NCI-H774 (cell line): Measurements from ENCODE around the gene CST1.
"Not testable (repeated sequence)": the region's sequence is repeated elsewhere in the genome, so short reads cannot be mapped to it uniquely, and the experiment has no call there.

ENCODE experiments used
- DNase-seq: peaks from one replicate; lab custom pipeline; 2025; lab: John Stamatoyannopoulos, UW

Gene CST1

DNA sequence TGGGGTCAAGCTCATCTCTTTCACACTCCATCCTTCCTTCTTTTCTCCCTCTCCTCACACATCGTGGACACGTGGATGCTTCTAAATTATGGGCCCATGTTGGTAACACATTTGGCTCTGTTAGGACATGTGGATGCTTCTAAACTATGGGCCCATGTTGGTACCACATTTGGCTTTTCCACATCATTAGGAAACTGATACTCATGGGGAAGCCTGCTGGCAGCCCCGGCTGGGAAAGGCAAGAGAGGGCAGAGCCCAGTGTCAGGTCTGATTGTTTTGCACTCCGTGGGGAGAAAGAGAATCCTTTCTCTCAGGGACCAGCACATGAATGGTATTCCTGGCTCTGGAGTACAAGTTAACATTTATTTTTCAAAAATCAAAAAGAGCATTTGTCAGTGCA lies 4.0 kb upstream of the CST1 start:
- DNase-seq = no peak

DNA sequence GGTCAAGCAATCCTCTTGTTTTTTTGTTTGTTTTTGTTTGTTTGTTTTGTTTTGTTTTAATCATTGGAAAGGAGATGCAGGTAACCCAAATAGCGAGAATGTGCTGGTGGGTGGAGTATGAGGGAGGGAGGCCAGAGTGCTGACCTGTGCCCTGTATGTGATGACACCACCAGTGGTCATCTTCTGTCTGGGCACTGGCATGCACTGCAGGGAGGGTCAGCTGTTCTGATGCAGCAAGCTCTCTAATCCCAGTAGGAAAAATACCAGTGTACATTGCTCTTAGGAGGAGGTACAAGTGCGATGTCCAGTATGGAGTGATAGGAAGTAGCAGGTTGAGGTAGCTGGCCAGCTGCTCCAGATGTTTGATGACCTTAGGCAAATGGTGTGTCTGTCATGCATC lies 2.9 kb upstream of the CST1 start:
- DNase-seq = no peak

DNA sequence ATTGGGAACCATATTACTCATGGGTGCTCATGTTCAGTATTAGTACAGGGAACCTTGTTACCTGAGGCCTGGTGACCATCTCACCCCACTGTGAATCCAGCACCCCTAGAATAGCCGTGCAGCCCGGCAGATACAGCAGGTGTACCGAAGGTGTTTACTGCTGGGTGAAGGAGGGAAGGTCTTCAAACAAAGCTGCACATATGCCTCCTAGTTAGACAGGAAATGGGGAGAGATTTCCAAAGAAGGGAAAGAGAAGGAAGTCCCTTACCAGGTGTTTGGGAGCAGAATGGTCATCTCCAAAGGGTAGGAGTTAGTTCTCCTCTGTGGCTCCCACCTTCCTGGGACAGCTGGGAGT lies 2.4 kb upstream of the CST1 start:
- DNase-seq = no peak

DNA sequence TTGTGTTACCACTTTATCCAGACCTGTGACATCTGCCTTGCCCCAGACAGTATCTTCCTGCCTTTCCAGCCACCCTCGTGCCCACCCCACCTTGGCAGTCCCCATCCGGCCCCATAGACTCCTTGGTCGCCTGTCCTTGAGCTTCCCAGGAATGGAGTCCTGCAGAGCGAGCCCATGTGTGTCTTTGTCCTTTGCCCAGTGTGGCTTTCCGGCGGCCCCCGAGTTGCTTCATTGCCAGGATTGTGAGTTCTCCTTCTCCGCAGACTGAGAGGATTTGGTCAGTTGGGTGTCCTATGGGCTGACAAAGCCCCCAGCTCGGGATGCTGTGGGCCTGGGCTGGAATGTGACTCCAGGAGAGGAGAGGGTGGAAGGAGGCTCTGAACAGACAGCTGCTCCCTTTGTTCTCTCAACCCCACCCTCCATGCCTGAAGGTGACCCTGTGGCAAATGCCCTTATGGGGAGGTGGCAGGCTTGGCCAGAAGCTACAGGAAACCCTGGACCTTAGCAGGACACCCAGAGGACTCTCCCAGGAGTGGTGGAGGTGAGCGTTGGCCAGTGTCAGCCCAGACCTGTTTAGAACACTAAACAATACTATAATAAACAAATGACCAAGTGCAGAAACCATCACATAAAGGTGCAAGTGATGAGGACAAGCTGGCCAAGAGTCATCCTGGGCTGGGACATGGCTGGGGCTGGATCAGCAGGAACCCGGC lies 1.9 kb upstream of the CST1 start:
- DNase-seq = no peak

DNA sequence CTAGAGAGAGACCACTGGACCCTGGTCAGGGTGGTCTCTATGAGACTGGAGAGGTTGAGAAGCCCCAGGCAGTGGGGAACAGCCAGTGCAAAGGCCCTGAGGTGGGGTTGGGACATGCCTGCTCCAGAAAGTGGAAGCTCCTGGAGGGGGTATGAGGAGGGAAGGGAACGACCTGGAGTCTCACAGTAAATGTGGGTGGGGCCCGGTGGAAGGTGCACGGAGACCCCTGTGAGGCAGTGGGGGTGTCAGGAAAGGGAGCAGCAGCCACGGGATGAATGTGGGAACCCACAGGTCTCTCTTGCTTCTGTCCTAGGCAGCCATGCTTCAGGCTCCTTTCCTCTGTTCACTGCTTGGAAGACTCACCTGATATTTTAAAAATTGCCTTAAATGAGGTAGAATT lies 1.3 kb upstream of the CST1 start:
- DNase-seq = no peak

DNA sequence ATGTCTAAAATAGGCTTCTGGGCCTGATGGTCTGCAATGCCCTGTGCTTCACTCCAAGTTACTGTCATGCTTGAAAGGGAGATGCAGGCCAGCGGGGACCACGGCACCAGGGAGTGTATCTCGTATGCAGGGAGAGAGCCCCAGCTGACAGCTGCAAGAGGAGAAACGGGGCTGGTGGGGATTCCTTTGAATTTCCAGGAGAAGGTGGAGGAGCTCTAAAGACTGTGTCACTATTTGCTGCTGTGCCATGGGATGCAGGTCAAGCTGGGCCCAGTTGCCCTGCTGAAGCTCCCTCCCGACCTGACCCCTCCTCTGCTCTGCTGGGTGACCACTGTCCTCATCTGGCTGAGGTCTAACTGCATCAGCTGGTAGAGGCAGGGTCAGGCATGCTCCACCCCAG lies 989 bp downstream of the CST1 start:
- no peak for DNase-seq

DNA sequence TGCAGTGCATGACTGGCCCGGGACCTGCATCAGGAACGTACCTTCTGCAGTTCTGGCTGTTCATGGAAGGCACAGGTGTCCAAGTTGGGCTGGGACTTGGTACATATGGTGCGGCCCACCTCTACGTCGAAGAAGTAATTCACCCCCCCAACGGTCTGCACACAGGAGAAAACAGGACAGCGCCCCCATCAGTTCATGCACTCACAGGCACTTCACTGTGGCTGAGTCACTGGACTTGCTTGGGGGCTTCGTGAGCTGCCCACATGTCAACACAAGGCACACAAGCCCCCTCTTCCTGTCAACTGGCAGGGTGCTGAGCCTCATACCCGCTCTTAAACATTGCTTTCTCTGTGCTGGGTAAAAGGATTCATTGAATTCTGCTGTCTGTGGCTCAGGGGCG lies 1.8 kb downstream of the CST1 start:
- DNase-seq = not testable (repeated sequence)

GRCh38 chr20:23747551-23747950 lies 3.2 kb downstream of the CST1 start:
- DNase-seq = not testable (repeated sequence)

- DNase-seq = not testable (repeated sequence)
Measured at GRCh38 chr20:23747092-23747491, 3.6 kb downstream of the CST1 start.

DNA sequence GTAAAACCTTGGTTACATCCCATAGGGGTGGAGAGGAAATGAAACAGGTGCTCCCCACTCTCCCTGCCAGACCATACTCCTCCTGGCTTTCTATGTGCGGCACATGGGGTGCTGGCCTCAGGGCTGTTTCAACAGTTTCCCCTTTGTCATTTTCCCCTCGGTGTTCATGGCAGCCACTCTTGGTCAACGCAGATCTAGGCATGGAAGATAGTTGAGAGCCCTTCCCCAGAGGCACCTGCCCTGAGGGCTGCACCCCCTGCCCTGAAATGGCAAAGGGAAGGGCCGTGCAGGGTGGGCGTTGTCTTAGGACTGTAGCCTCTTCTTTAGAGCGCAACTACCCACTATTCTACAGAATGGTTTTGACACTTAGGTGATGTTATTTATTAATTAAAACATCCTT lies 4.4 kb downstream of the CST1 start:
- DNase-seq = no peak

- DNase-seq = no peak
Measured at GRCh38 chr20:23745247-23745646, 5.5 kb downstream of the CST1 start.

GRCh38 chr20:23744817-23745216 lies 5.9 kb downstream of the CST1 start:
- DNase-seq = no peak

DNA sequence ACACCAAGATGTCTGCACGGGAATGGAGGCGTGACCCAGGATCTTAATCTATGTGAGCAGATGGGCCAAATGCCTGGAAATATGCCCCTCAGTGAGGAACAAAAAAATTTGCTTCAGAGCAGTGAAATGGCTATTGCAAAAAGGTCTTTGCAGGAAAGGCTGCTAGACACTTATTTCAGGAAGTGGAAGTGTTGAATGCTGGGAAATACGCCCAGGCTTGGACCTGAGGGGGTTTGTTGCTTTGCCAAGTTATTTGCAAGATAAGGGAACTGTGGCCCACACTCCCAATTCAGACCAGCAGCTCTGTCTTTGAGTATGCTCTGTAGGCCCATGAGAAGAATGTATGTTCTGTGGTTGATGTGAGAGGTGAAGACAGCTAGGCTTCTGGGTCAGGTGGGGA lies 15.3 kb downstream of the CST1 start:
- not testable (repeated sequence) for DNase-seq

DNA sequence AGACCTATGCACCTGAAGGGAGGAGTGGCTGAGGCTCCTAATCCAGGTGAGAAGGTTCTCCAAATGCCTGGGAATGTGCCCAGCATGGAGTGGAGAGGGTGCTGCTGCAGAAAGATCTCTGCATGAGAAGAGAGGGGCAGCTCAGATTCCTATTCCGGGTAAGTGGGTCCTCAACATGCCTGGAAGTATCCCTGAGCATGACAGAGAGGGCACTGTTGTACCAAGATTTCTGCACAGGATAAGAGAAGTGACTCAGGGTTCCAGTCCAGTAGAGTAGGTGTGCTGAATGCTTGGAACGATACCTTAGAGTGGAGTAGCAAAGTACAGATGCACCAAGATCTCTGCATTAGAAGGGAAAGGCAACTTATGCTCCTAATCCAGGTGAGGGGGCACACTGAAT lies 15.8 kb downstream of the CST1 start:
- DNase-seq = not testable (repeated sequence)

DNA sequence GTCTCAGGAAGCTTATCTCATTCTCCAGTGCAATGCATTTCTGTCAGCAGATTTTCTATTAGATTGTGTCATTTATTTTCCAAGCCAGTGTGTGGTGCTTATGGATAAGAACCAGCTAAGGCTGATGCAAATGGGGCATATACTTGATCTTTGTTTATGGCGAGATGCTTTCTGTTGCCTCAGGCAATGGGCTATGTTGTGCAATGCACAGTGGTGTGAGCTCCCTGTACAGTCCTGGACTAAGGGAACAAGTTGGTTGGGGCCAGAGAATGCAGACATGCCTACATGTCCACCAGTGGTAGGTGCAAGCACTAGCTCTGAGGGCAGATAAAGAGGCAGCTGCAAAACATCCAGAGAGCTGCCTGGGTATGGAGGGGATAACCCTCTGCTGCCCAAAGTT lies 16.3 kb downstream of the CST1 start:
- not testable (repeated sequence) for DNase-seq

- no peak for DNase-seq
Measured at GRCh38 chr20:23727016-23727415, 23.7 kb downstream of the CST1 start.

- DNase-seq = no peak
Measured at GRCh38 chr20:23725102-23725501, 25.6 kb downstream of the CST1 start.

DNA sequence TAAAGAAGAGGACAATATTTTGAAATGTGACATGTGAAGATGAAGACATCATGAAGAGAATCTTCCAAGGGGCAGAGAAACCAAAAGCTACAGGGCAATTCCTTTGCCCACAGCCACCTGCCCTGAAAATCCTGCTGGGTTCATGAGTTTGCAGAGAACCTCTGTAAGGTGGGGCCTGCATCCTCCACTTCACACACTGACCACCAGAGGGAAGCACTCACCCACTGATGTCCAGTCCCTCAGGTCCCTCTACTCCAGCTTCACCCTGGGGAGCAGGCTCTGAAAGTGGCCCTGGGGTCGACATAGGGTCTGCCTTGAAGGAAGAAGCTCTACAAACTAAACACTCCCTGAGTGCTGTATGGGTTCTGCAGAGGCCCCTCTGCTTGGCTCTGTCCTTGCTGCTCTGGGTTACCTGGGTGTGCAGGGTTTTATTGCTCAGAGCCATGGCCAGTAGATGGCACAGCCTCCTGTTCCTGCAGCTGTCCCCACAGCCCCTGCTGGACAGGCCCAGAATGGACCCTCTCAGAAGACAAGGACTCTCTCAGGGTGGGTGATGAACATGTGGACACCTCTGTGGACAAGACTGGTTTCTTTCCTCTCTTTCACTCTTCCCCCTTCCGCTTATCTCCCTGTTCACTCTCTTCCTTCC lies 27.0 kb downstream of the CST1 start:
- not testable (repeated sequence) for DNase-seq

- DNase-seq = not testable (repeated sequence)
Measured at GRCh38 chr20:23722851-23723250, 27.9 kb downstream of the CST1 start.

DNA sequence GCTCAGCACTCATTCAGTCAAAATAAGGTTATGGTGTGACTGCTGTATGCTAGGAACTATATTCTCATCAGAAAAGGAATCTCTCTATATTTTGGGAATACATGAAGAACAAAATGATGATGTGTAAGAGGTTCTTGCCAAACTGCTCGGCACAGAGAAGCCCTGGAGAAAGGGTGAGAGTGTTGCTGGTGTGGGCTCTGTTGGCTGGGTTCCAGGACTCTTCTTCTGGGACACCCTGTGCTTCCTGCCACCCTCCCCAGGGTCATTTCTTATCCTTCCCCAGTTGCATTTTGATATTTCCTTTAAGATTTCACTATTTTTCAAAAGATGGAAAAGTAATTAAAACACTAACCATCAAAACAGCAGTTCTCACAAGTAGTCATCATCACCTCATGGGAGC lies 28.8 kb downstream of the CST1 start:
- no peak for DNase-seq

GRCh38 chr20:23719351-23719750 lies 31.4 kb downstream of the CST1 start:
- not testable (repeated sequence) for DNase-seq

GRCh38 chr20:23711778-23712177 lies 39.0 kb downstream of the CST1 start:
- not testable (repeated sequence) for DNase-seq

GRCh38 chr20:23710771-23711170 lies 40.0 kb downstream of the CST1 start:
- no peak for DNase-seq

- no peak for DNase-seq
Measured at GRCh38 chr20:23705895-23706294, 44.8 kb downstream of the CST1 start.
